GM18519 (cell line): ENCODE results near the gene UGT1A4.

Experiments used
- ATAC-seq: cut with Tn5 transposase; IDR thresholded peaks from one replicate; pipeline ENCODE4 v1.9.1; 2021; ENCODE audit warnings: mild to moderate bottlenecking, moderate library complexity; ENCODE audit not compliant: unreplicated experiment, low FRiP score

Gene UGT1A4

GRCh38 chr2:233718552-233718951, at the start of gene UGT1A4:
Gene UGT1A4 (plus strand): TSS chr2:233718736. CDS start chr2:233718821, 85 bp downstream.
- ATAC-seq = no peak

GRCh38 chr2:233671290-233672161, 47.0 kb upstream of the UGT1A4 start, which contains the start of gene UGT1A9:
Gene UGT1A9 (plus strand): TSS chr2:233671898. CDS start chr2:233671935, 37 bp downstream.
- ATAC-seq = no peak

GRCh38 chr2:233672886-233673285, 45.6 kb upstream of the UGT1A4 start:
- ATAC-seq = no peak

- no peak for ATAC-seq
Measured at GRCh38 chr2:233673896-233674295, 44.6 kb upstream of the UGT1A4 start.

GRCh38 chr2:233674314-233674713, 44.2 kb upstream of the UGT1A4 start:
- ATAC-seq = no peak

GRCh38 chr2:233674995-233675394, 43.5 kb upstream of the UGT1A4 start:
- ATAC-seq = no peak

GRCh38 chr2:233676046-233676445, 42.5 kb upstream of the UGT1A4 start:
- ATAC-seq = no peak

- no peak for ATAC-seq
Measured at GRCh38 chr2:233679196-233679595, 39.3 kb upstream of the UGT1A4 start.

- no peak for ATAC-seq
Measured at GRCh38 chr2:233680361-233681045, 38.0 kb upstream of the UGT1A4 start.

GRCh38 chr2:233681521-233682099, 36.9 kb upstream of the UGT1A4 start, which contains the start of gene UGT1A7:
Gene UGT1A7 (plus strand): TSS chr2:233681901. CDS start chr2:233681938, 37 bp downstream.
- no peak for ATAC-seq

- ATAC-seq = no peak
Measured at GRCh38 chr2:233684640-233685039, 33.9 kb upstream of the UGT1A4 start.

GRCh38 chr2:233686928-233687327, 31.6 kb upstream of the UGT1A4 start:
- ATAC-seq = no peak

- no peak for ATAC-seq
Measured at GRCh38 chr2:233688341-233688740, 30.2 kb upstream of the UGT1A4 start.

- no peak for ATAC-seq
Measured at GRCh38 chr2:233689031-233689430, 29.5 kb upstream of the UGT1A4 start.

GRCh38 chr2:233689501-233689900, 29.0 kb upstream of the UGT1A4 start:
- ATAC-seq = no peak

- no peak for ATAC-seq
Measured at GRCh38 chr2:233690444-233690843, 28.1 kb upstream of the UGT1A4 start.

- ATAC-seq = no peak
Measured at GRCh38 chr2:233691443-233692433, 26.8 kb upstream of the UGT1A4 start.

- no peak for ATAC-seq
Measured at GRCh38 chr2:233692648-233693047, 25.9 kb upstream of the UGT1A4 start, which contains the start of gene UGT1A6. Gene UGT1A6 (plus strand): TSS chr2:233692890. CDS start chr2:233693005, 115 bp downstream.

GRCh38 chr2:233693963-233694362, 24.6 kb upstream of the UGT1A4 start:
- no peak for ATAC-seq

- no peak for ATAC-seq
Measured at GRCh38 chr2:233698740-233699139, 19.8 kb upstream of the UGT1A4 start.
